K562 (cell line): ENCODE data around the gene LMNTD2. TPM values are rescaled to one million over a fixed set of nuclear protein-coding genes. Genes with fewer than 3 reads are reported as not detected.

Experiments
- CHAMP1 ChIP-seq: fragments of 450-650 bp; IDR thresholded peaks from 2 replicates; pipeline ENCODE4 v1.6.1; 2016; ENCODE audit warnings: mild to moderate bottlenecking
- CLOCK ChIP-seq: fragments of 250-450 bp; sonication (Bioruptor Pico); IDR thresholded peaks from 2 replicates; pipeline ENCODE4 v1.4.0; 2020; ENCODE audit warnings: mild to moderate bottlenecking, moderate library complexity, borderline replicate concordance
- E2F8 ChIP-seq: fragments of 450-650 bp; IDR thresholded peaks from 2 replicates; pipeline ENCODE4 v1.7.1; 2018; ENCODE audit warnings: mild to moderate bottlenecking, low read depth; ENCODE audit not compliant: partially characterized antibody
- ELK3 ChIP-seq: fragments of 450-650 bp; formaldehyde crosslinking; IDR thresholded peaks from 2 replicates; pipeline ENCODE4 v1.4.0; 2020; ENCODE audit warnings: mild to moderate bottlenecking
- FOXP1 ChIP-seq: sonication (generic); formaldehyde crosslinking; IDR thresholded peaks from 2 replicates; pipeline ENCODE4 v1.8.0; 2022; ENCODE audit warnings: mild to moderate bottlenecking, missing genetic modification reagents
- KLF10 ChIP-seq: fragments of 250-450 bp; sonication (Bioruptor Pico); IDR thresholded peaks from 2 replicates; pipeline ENCODE4 v1.6.1; 2021; ENCODE audit warnings: matching md5 sums
- MAX ChIP-seq: sonication (generic); formaldehyde crosslinking; IDR thresholded peaks from 2 replicates; pipeline ENCODE4 v1.9.0; 2022; ENCODE audit warnings: mild to moderate bottlenecking, missing genetic modification reagents
- MED1 ChIP-seq: sonication (generic); formaldehyde crosslinking; IDR thresholded peaks from 2 replicates; pipeline ENCODE4 v1.8.1; 2023; ENCODE audit warnings: missing genetic modification reagents, borderline replicate concordance
- MLX ChIP-seq, 2 experiments: fragments of 450-650 bp in 1 of 2; sonication (generic) in 1 of 2; formaldehyde crosslinking; conservative IDR thresholded peaks; 2 replicates each; pipeline versions ENCODE4 v1.4.0 to v1.8.1; 2020 to 2022; ENCODE audit warnings: mild to moderate bottlenecking in 1 of 2, missing genetic modification reagents in 1 of 2
- NFIC ChIP-seq: fragments of 450-650 bp; IDR thresholded peaks from 2 replicates; pipeline ENCODE4 v1.6.1; 2017; ENCODE audit warnings: mild to moderate bottlenecking, inconsistent platforms
- SLC30A9 ChIP-seq: fragments of 250-450 bp; sonication (Bioruptor Pico); IDR thresholded peaks from 2 replicates; pipeline ENCODE4 v1.8.0; 2022; ENCODE audit warnings: mild to moderate bottlenecking, moderate library complexity
- TRIM25 ChIP-seq: fragments of 450-650 bp; IDR thresholded peaks from 2 replicates; pipeline ENCODE4 v1.7.0; 2016; ENCODE audit warnings: borderline replicate concordance
- ZBTB1 ChIP-seq: sonication (generic); formaldehyde crosslinking; IDR thresholded peaks from 2 replicates; pipeline ENCODE4 v1.8.1; 2023; ENCODE audit warnings: missing genetic modification reagents, low read depth, mild to moderate bottlenecking, borderline replicate concordance
- ZNF316 ChIP-seq: fragments of 450-650 bp; IDR thresholded peaks from 2 replicates; pipeline ENCODE4 v1.6.1; 2016
- ZNF699 ChIP-seq: fragments of 250-450 bp; sonication (Bioruptor Pico); IDR thresholded peaks from 2 replicates; pipeline ENCODE4 v1.8.0; 2021; ENCODE audit warnings: mild to moderate bottlenecking, moderate library complexity; ENCODE audit not compliant: insufficient replicate concordance
- ZNF707 ChIP-seq: fragments of 250-450 bp; sonication (Bioruptor Pico); conservative IDR thresholded peaks from 2 replicates; pipeline ENCODE4 v1.8.0; 2022; ENCODE audit warnings: inconsistent platforms, mild to moderate bottlenecking, moderate library complexity
- polyA plus RNA-seq, 8 experiments: library from polyadenylated mRNA; depleted of rRNA in 4 of 8; stranded (reverse) in 5 of 8; unstranded in 3 of 8; fragments of >200 nt; fragmentation: Nextera tagmentation in 2 of 8; fragmentation: Illumina TruSeq in 1 of 8; extraction: Ambion mirVana in 2 of 8; extraction: Trizol in 1 of 8; gene quantifications; 2 replicates each; pipeline versions ENCODE4 v1.2.1 to v1.2.3, GENCODE V29; 2011 to 2014; ENCODE audit warnings: inconsistent platforms in 1 of 8, missing spikeins in 1 of 8
- total RNA-seq, 7 experiments: library from RNA; depleted of rRNA in 6 of 7; stranded (reverse); fragments of >200 nt in 6 of 7; fragmentation: Illumina TruSeq in 2 of 7; extraction: Trizol in 2 of 7; gene quantifications; 2 replicates each; pipeline versions ENCODE4 v1.2.1 to v1.2.3, GENCODE V29; 2011 to 2021; ENCODE audit warnings: low replicate concordance in 1 of 7

The LMNTD2 gene
- total and polyA plus RNA-seq, 9 of the 15 experiments (the other 6 are each of a cell fraction or from before 2014, with no cell fraction given) = 0.48 to 4.2 (median 1.5) TPM; not detected in 3

GRCh38 chr11:587978-588380 is 27.4 kb upstream of the LMNTD2 start (continued):
- no peak for TF ChIP-seq CLOCK (CRISPR knock-in tag)
- peak; percentile 11; the same call in 1 of the 2 replicates for TF ChIP-seq ZNF316
- TF ChIP-seq FOXP1 (CRISPR knock-in tag) = no peak
- peak; percentile 52; the same call in 1 of the 2 replicates for TF ChIP-seq MAX (CRISPR knock-in tag)
- no peak for TF ChIP-seq MLX (CRISPR knock-in tag; conservative IDR thresholded peaks at IDR 0.05)
- TF ChIP-seq ELK3 (CRISPR knock-in tag) = no peak
- TF ChIP-seq ZBTB1 (CRISPR knock-in tag) = no peak
- no peak for TF ChIP-seq NFIC
- TF ChIP-seq ZNF707 = no peak
- no peak for TF ChIP-seq KLF10
- no peak for TF ChIP-seq TRIM25
- no peak for TF ChIP-seq ZNF699
- TF ChIP-seq E2F8 = no peak
- no peak for TF ChIP-seq MED1 (CRISPR knock-in tag)
- no peak for TF ChIP-seq SLC30A9 (CRISPR knock-in tag)
- no peak for TF ChIP-seq CHAMP1
